NCI-H345 (cell line): ENCODE data around the gene CDK14.

ENCODE experiments used
- DNase-seq: peaks from one replicate; lab custom pipeline; 2025; lab: John Stamatoyannopoulos, UW

The CDK14 gene

GRCh38 chr7:90595801-90596670 is at the start of gene CDK14:
TSS of gene CDK14 (plus strand) at chr7:90596321. CDS start at chr7:90596628, 307 bp downstream.
- peak; percentile 81 for DNase-seq

- DNase-seq, result no peak
Observed at GRCh38 chr7:90551036-90551435, 45.1 kb upstream of the CDK14 start.

GRCh38 chr7:90552521-90552920 is 43.6 kb upstream of the CDK14 start:
- no peak for DNase-seq

- no peak for DNase-seq
Observed at GRCh38 chr7:90560730-90561129, 35.4 kb upstream of the CDK14 start.

GRCh38 chr7:90563286-90563685 is 32.8 kb upstream of the CDK14 start:
- no peak for DNase-seq

GRCh38 chr7:90564455-90564854 is 31.7 kb upstream of the CDK14 start:
- no peak for DNase-seq

GRCh38 chr7:90568213-90568612 is 27.9 kb upstream of the CDK14 start:
- no peak for DNase-seq

GRCh38 chr7:90569368-90569767 is 26.8 kb upstream of the CDK14 start:
- DNase-seq, result no peak

- DNase-seq, result no peak
Observed at GRCh38 chr7:90570373-90570959, 25.7 kb upstream of the CDK14 start.

GRCh38 chr7:90574146-90574819 is 21.8 kb upstream of the CDK14 start:
- no peak for DNase-seq

GRCh38 chr7:90574820-90575187 is 21.3 kb upstream of the CDK14 start:
- DNase-seq, result no peak

GRCh38 chr7:90579181-90579688 is 16.9 kb upstream of the CDK14 start:
- no peak for DNase-seq

GRCh38 chr7:90580051-90580450 is 16.1 kb upstream of the CDK14 start:
- DNase-seq, result no peak

GRCh38 chr7:90582164-90582563 is 14.0 kb upstream of the CDK14 start:
- no peak for DNase-seq

- DNase-seq, result no peak
Observed at GRCh38 chr7:90584378-90584777, 11.7 kb upstream of the CDK14 start.

- DNase-seq, result no peak
Observed at GRCh38 chr7:90586091-90586490, 10.0 kb upstream of the CDK14 start.

GRCh38 chr7:90587766-90588165 is 8.4 kb upstream of the CDK14 start:
- DNase-seq, result no peak

GRCh38 chr7:90592033-90592432 is 4.1 kb upstream of the CDK14 start:
- no peak for DNase-seq

GRCh38 chr7:90593205-90593604 is 2.9 kb upstream of the CDK14 start:
- no peak for DNase-seq

GRCh38 chr7:90594751-90595317 is 1.3 kb upstream of the CDK14 start:
- DNase-seq, result peak; percentile 34

GRCh38 chr7:90595342-90595800 is 750 bp upstream of the CDK14 start:
- DNase-seq, result no peak
